GM12878 (cell line): Measurements from ENCODE around the gene IL4I1. TPM values are rescaled to one million over a fixed set of nuclear protein-coding genes. Genes with fewer than 3 reads are reported as not detected.

Experiments
- ATAC-seq: fragments of 200-7000 bp; cut with Tn5 transposase; 3 replicates; pipeline ENCODE4 v1.9.1; 2020; ENCODE audit warnings: mild to moderate bottlenecking, moderate library complexity
- BruUV-seq: library from RNA; stranded (reverse); fragments of 400-500 nt; replicated peaks from 2 replicates; lab custom pipeline; 2021; lab: Mats Ljungman, UMichigan
- CTCF ChIA-PET: fragments of 300-600 bp; sonication (Branson Sonifier 250); formaldehyde crosslinking; extraction: SDS; loops from one replicate; lab custom pipeline; 2021; ENCODE audit warnings: inconsistent platforms; lab: Yijun Ruan, JAX
- POLR2A ChIA-PET: fragments of 350-600 bp; formaldehyde crosslinking; extraction: SDS; loops from one replicate; lab custom pipeline; 2021; ENCODE audit warnings: inconsistent platforms; lab: Charles Lee
- RAD21 ChIA-PET: fragments of 300-600 bp; sonication (Branson Sonifier 250); formaldehyde crosslinking; loops from one replicate; lab custom pipeline; 2023; ENCODE audit warnings: antibody characterized with exemption; ENCODE audit not compliant: unreplicated experiment; lab: Charles Lee
- SMC1A ChIA-PET: fragments of 300-600 bp; sonication (Branson Sonifier 250); formaldehyde crosslinking; loops from one replicate; lab custom pipeline; 2023; ENCODE audit not compliant: unreplicated experiment, uncharacterized antibody; lab: Charles Lee
- DNase-seq: peaks from one replicate; pipeline ENCODE4 v3.0.0-alpha.2; 2011; ENCODE audit warnings: low read depth, low spot score
- FAIRE-seq: peaks from 3 replicates; lab custom pipeline; 2011; peaks lifted over from hg19 to GRCh38; lab: Jason Lieb, UNC
- H2AFZ ChIP-seq: 2 replicates; pipeline ENCODE4 v1.6.0; 2011; ENCODE audit warnings: low read depth, low read length, control low read depth; ENCODE audit not compliant: control insufficient read depth
- H3K27ac ChIP-seq: 2 replicates; pipeline ENCODE4 v1.5.1; 2011; ENCODE audit warnings: control low read depth; ENCODE audit not compliant: control insufficient read depth, insufficient read depth
- H3K27me3 ChIP-seq, 2 experiments: replicated peaks in 1 of 2; 2 replicates each; pipeline versions ENCODE4 v1.6.0 to v1.6.1; 2011; ENCODE audit warnings: low read length in 1 of 2; ENCODE audit not compliant: control insufficient read depth in 2 of 2, insufficient read depth in 2 of 2
- H3K36me3 ChIP-seq, 2 experiments: 2 replicates each; pipeline ENCODE4 v1.5.1; 2011; ENCODE audit warnings: low read length in 1 of 2; ENCODE audit not compliant: control insufficient read depth in 2 of 2, insufficient read depth in 2 of 2
- H3K4me1 ChIP-seq: 2 replicates; pipeline ENCODE4 v1.6.1; 2011; ENCODE audit warnings: mild to moderate bottlenecking, low read length, moderate library complexity, mixed read lengths; ENCODE audit not compliant: control insufficient read depth, insufficient read depth
- H3K4me2 ChIP-seq: 2 replicates; pipeline ENCODE4 v1.6.0; 2011; ENCODE audit warnings: control low read depth; ENCODE audit not compliant: control insufficient read depth, insufficient read depth
- H3K4me3 ChIP-seq: fragments of 200-600 bp; sonication (generic); 2 replicates; pipeline ENCODE4 v1.5.1; 2016
- H3K79me2 ChIP-seq: 2 replicates; pipeline ENCODE4 v1.6.0; 2011; ENCODE audit warnings: low read length; ENCODE audit not compliant: control insufficient read depth, insufficient read depth
- H3K9ac ChIP-seq: 2 replicates; pipeline ENCODE4 v1.8.0; 2011; ENCODE audit warnings: low read length, control low read depth, mixed read lengths; ENCODE audit not compliant: control insufficient read depth, insufficient read depth
- H3K9me3 ChIP-seq: replicated peaks from 3 replicates; pipeline ENCODE4 v1.5.1; 2011; ENCODE audit warnings: mild to moderate bottlenecking, low read length; ENCODE audit not compliant: control insufficient read depth, insufficient read depth
- H4K20me1 ChIP-seq: 2 replicates; pipeline ENCODE4 v1.6.0; 2011; ENCODE audit not compliant: control insufficient read depth, insufficient read depth
- BCL11A ChIP-seq: IDR thresholded peaks from 2 replicates; pipeline ENCODE4 v1.6.1; 2011; ENCODE audit warnings: low read depth, low read length
- HDGF ChIP-seq: fragments of 450-650 bp; IDR thresholded peaks from 2 replicates; pipeline ENCODE4 v1.6.1; 2016; ENCODE audit warnings: antibody characterized with exemption
- LARP7 ChIP-seq: fragments of 450-650 bp; IDR thresholded peaks from 2 replicates; pipeline ENCODE4 v1.6.1; 2017; ENCODE audit warnings: mild to moderate bottlenecking
- YY1 ChIP-seq: IDR thresholded peaks from 2 replicates; pipeline ENCODE4 v1.6.1; 2011; ENCODE audit warnings: low read depth, mild to moderate bottlenecking, low read length
- whole genome bisulfite sequencing: methylation state at CpG from one replicate; pipeline ENCODE4 v1.1.6; 2016; ENCODE audit warnings: low lambda C conversion rate; ENCODE audit not compliant: insufficient replicate concordance, insufficient coverage; ENCODE audit errors: missing lambda C conversion rate; 5-methylcytosine and 5-hydroxymethylcytosine counted together
- in situ Hi-C: fragments of 300-500 bp; cut with MboI; formaldehyde crosslinking; loops from 9 replicates; pipeline ENCODE4 v1.14.3; 2018; ENCODE audit warnings: mixed read lengths
- intact Hi-C: fragments of 100-400 bp; cut with micrococcal nuclease; formaldehyde crosslinking; loops from one replicate; pipeline ENCODE4 v1.14.2; 2022; ENCODE audit not compliant: unreplicated experiment
- polyA plus RNA-seq, 11 experiments: library from polyadenylated mRNA; depleted of rRNA in 4 of 11; unstranded in 6 of 11; stranded (reverse) in 5 of 11; fragments of >200 nt; fragmentation: Nextera tagmentation in 4 of 11; fragmentation: Illumina TruSeq in 1 of 11; extraction: Ambion mirVana in 4 of 11; extraction: Trizol in 1 of 11; gene quantifications; 1 replicate in 1 of 11; 2 replicates in 10 of 11; pipeline versions ENCODE4 v1.2.1 to v1.2.3, GENCODE V29; 2011 to 2016; ENCODE audit warnings: inconsistent platforms in 2 of 11, missing spikeins in 2 of 11, low read depth in 1 of 11
- total RNA-seq, 4 experiments: library from RNA; depleted of rRNA in 3 of 4; stranded (reverse); fragments of >200 nt in 3 of 4; fragmentation: Illumina TruSeq in 1 of 4; extraction: Trizol in 1 of 4; gene quantifications; 2 replicates each; pipeline versions ENCODE4 v1.2.1 to v1.2.3, GENCODE V29; 2013 to 2021
- TF ChIP-seq, protein P1 (sequence below): fragments of 450-650 bp; IDR thresholded peaks from 2 replicates; pipeline ENCODE4 v1.6.1; 2016; ENCODE audit warnings: mild to moderate bottlenecking
- TF ChIP-seq, protein P2 (sequence below): fragments of 450-650 bp; IDR thresholded peaks from 2 replicates; pipeline ENCODE4 v1.6.1; 2017; ENCODE audit warnings: mild to moderate bottlenecking, low read depth, inconsistent platforms; ENCODE audit not compliant: poor library complexity, severe bottlenecking
- TF ChIP-seq, protein P3 (sequence below): fragments of 450-650 bp; IDR thresholded peaks from 2 replicates; pipeline ENCODE4 v1.6.1; 2017; ENCODE audit warnings: low read depth, mild to moderate bottlenecking, moderate library complexity

The IL4I1 gene
- total and polyA plus RNA-seq, 10 of the 15 experiments (the other 5 are each of a cell fraction or from before 2014, with no cell fraction given), result 0.62 to 83.8 (median 42.8) TPM

DNA sequence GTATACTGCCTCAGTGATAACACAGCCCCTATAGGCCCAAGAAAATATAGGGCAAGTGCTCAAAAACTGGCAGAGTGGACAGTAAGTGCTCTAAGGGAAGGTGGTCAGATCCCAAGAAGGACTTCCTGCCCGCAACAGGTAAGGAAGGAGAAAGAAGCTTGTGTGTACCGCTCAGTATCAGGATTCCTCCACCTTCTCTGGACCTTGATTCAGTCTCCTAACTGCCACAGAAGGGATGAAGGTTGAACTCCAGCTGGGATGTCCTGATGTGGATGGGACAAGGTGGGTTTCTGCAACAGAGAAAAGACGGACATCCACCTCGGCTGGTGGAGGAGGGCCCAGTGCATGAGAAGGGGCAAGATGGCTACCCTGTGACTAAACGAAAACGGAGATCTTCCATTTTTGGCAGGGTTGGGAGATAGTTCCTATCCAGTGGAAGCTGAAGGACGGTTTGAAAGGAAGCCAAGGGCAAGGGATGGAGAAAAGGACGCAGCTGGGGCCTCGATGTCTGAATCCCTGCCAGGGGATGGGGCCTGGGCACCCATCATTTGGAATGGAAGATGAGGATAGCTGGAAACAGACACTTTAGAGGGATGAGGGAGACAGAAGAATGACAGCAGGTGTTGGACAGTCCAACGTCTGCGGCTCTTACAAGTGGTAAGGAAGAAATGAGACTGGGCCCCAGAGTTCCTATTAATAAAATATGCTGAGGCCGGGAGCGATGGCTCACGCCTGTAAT, 31.0 kb upstream of the IL4I1 start:
- H3K27me3 ChIP-seq, result no peaks in the 10 kb centered on the region
- no peaks in the 10 kb centered on the region for H4K20me1 ChIP-seq
- no peaks in the 10 kb centered on the region for H3K9me3 ChIP-seq
- peak overlapping the region; percentile 92 for H3K4me3 ChIP-seq
- FAIRE-seq, result peak; percentile 7
- H3K36me3 ChIP-seq, result peaks cover 11 to 24% of the 10 kb centered on the region in 2 experiments; a peak in 3 of 4 replicates
- intact Hi-C loops (loop anchor here (2.0 to 5.0 kb wide), 2 partner anchors 31 to 50 kb away; partner anchors contain the start of genes AKT1S1, IL4I1 and TBC1D17), in situ Hi-C loops (no loop called here)
- H3K9ac ChIP-seq, result peak overlapping the region; percentile 95
- no peak for TF ChIP-seq HDGF
- TF ChIP-seq LARP7, result peak; percentile 27; the same call in 1 of the 2 replicates
- TF ChIP-seq, protein P1, sequence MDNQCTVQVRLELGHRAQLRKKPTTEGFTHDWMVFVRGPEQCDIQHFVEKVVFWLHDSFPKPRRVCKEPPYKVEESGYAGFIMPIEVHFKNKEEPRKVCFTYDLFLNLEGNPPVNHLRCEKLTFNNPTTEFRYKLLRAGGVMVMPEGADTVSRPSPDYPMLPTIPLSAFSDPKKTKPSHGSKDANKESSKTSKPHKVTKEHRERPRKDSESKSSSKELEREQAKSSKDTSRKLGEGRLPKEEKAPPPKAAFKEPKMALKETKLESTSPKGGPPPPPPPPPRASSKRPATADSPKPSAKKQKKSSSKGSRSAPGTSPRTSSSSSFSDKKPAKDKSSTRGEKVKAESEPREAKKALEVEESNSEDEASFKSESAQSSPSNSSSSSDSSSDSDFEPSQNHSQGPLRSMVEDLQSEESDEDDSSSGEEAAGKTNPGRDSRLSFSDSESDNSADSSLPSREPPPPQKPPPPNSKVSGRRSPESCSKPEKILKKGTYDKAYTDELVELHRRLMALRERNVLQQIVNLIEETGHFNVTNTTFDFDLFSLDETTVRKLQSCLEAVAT, result peak; percentile 59
- TF ChIP-seq YY1, result peak; percentile 71
- no peak for TF ChIP-seq BCL11A
- TF ChIP-seq, protein P2, sequence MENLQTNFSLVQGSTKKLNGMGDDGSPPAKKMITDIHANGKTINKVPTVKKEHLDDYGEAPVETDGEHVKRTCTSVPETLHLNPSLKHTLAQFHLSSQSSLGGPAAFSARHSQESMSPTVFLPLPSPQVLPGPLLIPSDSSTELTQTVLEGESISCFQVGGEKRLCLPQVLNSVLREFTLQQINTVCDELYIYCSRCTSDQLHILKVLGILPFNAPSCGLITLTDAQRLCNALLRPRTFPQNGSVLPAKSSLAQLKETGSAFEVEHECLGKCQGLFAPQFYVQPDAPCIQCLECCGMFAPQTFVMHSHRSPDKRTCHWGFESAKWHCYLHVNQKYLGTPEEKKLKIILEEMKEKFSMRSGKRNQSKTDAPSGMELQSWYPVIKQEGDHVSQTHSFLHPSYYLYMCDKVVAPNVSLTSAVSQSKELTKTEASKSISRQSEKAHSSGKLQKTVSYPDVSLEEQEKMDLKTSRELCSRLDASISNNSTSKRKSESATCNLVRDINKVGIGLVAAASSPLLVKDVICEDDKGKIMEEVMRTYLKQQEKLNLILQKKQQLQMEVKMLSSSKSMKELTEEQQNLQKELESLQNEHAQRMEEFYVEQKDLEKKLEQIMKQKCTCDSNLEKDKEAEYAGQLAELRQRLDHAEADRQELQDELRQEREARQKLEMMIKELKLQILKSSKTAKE, result no peak
- TF ChIP-seq, protein P3, sequence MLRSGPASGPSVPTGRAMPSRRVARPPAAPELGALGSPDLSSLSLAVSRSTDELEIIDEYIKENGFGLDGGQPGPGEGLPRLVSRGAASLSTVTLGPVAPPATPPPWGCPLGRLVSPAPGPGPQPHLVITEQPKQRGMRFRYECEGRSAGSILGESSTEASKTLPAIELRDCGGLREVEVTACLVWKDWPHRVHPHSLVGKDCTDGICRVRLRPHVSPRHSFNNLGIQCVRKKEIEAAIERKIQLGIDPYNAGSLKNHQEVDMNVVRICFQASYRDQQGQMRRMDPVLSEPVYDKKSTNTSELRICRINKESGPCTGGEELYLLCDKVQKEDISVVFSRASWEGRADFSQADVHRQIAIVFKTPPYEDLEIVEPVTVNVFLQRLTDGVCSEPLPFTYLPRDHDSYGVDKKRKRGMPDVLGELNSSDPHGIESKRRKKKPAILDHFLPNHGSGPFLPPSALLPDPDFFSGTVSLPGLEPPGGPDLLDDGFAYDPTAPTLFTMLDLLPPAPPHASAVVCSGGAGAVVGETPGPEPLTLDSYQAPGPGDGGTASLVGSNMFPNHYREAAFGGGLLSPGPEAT, result no peak
- SMC1A ChIA-PET, result interaction anchor here (0.6 to 4.8 kb wide), 9 partner anchors 10 to 290 kb away, joined by 3 to 78 read pairs (median 5); partner anchors contain the start of genes AKT1S1, IL4I1 and TBC1D17
- 79% methylated on average over 14 of the region's 14 CpGs for WGBS
- RAD21 ChIA-PET, result interaction anchor here (1.0 to 5.0 kb wide), 8 partner anchors 10 to 58 kb away, joined by 3 to 66 read pairs (median 12); partner anchors contain the start of gene IL4I1
- DNase-seq, result no peak
- POLR2A ChIA-PET, result interaction anchor here (0.6 to 5.8 kb wide), 16 partner anchors 8 to 626 kb away, joined by 3 to 113 read pairs (median 12); partner anchors contain the start of genes AKT1S1, IL4I1, RRAS and SCAF1
- BruUV-seq, result no TSS peak
- H3K79me2 ChIP-seq, result peaks cover 89% of the 10 kb centered on the region
- H3K27ac ChIP-seq, result peak overlapping the region; percentile 59
- ATAC-seq, result no peak
- CTCF ChIA-PET, result interaction anchor here (0.8 to 3.3 kb wide), 8 partner anchors 10 to 63 kb away, joined by 3 to 33 read pairs (median 5); partner anchors contain the start of genes AKT1S1, IL4I1 and TBC1D17
- peaks cover 26% of the 10 kb centered on the region for H3K4me1 ChIP-seq
- H3K4me2 ChIP-seq, result peak overlapping the region; percentile 97
- H2AFZ ChIP-seq, result no peak overlapping the region
